HepG2 (cell line): ENCODE data around the gene KRTAP10-5. TPM values are rescaled to one million over a fixed set of nuclear protein-coding genes. Genes with fewer than 3 reads are reported as not detected.

Source experiments
- ATAC-seq: fragments of 200-7000 bp; cut with Tn5 transposase; 3 replicates; pipeline ENCODE4 v1.9.1; 2020; ENCODE audit warnings: mild to moderate bottlenecking, moderate library complexity
- BruUV-seq: library from RNA; stranded (reverse); fragments of 400-500 nt; replicated peaks from 2 replicates; lab custom pipeline; 2021; lab: Mats Ljungman, UMichigan
- CTCF ChIA-PET: fragments of 300-600 bp; formaldehyde crosslinking; extraction: SDS; loops from one replicate; lab custom pipeline; 2021; ENCODE audit warnings: low total read pairs, inconsistent platforms, low intra/inter-chr PET ratio; lab: Yijun Ruan, JAX
- POLR2A ChIA-PET: fragments of 350-600 bp; sonication (Branson Sonifier 250); formaldehyde crosslinking; loops from one replicate; lab custom pipeline; 2020; ENCODE audit warnings: antibody characterized with exemption, inconsistent platforms; lab: Yijun Ruan, JAX
- DNase-seq: peaks from one replicate; pipeline ENCODE4 v3.0.0-alpha.2; 2015; ENCODE audit warnings: low spot score
- FAIRE-seq: peaks from 3 replicates; lab custom pipeline; 2011; peaks lifted over from hg19 to GRCh38; lab: Jason Lieb, UNC
- H2AFZ ChIP-seq: one replicate; pipeline ENCODE4 v1.6.1; 2011; ENCODE audit warnings: low read length, inconsistent platforms
- H3K27ac ChIP-seq: fragments of 300-600 bp; 3 replicates; pipeline ENCODE4 v1.8.0; 2011; ENCODE audit warnings: mixed run types, mild to moderate bottlenecking, mixed read lengths, low read length, inconsistent platforms; ENCODE audit not compliant: insufficient read depth; ENCODE audit errors: extremely low read length
- H3K27me3 ChIP-seq, 2 experiments: fragments of 200-600 bp in 1 of 2; 2 replicates in 1 of 2; 3 replicates in 1 of 2; pipeline versions ENCODE4 v1.6.0 to v1.8.0; 2011; ENCODE audit warnings: low read length in 2 of 2, mild to moderate bottlenecking in 2 of 2, moderate library complexity in 2 of 2, inconsistent platforms in 1 of 2; ENCODE audit not compliant: insufficient read depth in 2 of 2, control insufficient read depth in 1 of 2
- H3K36me3 ChIP-seq, 2 experiments: fragments of 200-600 bp in 1 of 2; replicated peaks in 1 of 2; 2 replicates in 1 of 2; 3 replicates in 1 of 2; pipeline versions ENCODE4 v1.5.1 to v1.8.0; 2011; ENCODE audit warnings: low read length in 2 of 2, inconsistent platforms in 1 of 2; ENCODE audit not compliant: insufficient read depth in 2 of 2, control insufficient read depth in 1 of 2
- H3K4me1 ChIP-seq: 2 replicates; pipeline ENCODE4 v1.5.1; 2012; ENCODE audit warnings: low read length, inconsistent platforms; ENCODE audit not compliant: insufficient read depth
- H3K4me2 ChIP-seq: 2 replicates; pipeline ENCODE4 v1.6.0; 2011; ENCODE audit warnings: low read depth, low read length, inconsistent platforms
- H3K4me3 ChIP-seq, 3 experiments: fragments of 200-600 bp in 1 of 3; sonication (generic), shearing (Covaris generic) in 1 of 3; replicated peaks in 1 of 3; 2 replicates each; pipeline ENCODE4 v1.5.1; 2011 to 2016; ENCODE audit warnings: low read length in 3 of 3, inconsistent platforms in 2 of 3, low read depth in 2 of 3, mild to moderate bottlenecking in 2 of 3, control low read depth in 1 of 3, mixed read lengths in 1 of 3; ENCODE audit not compliant: insufficient read depth in 1 of 3
- H3K79me2 ChIP-seq: one replicate; pipeline ENCODE4 v1.6.1; 2011; ENCODE audit warnings: low read length, inconsistent platforms; ENCODE audit not compliant: insufficient read depth
- H3K9ac ChIP-seq: 2 replicates; pipeline ENCODE4 v1.6.0; 2011; ENCODE audit warnings: mild to moderate bottlenecking, low read depth, low read length, inconsistent platforms; ENCODE audit not compliant: insufficient read depth
- H3K9me3 ChIP-seq: 2 replicates; pipeline ENCODE4 v1.5.1; 2012; ENCODE audit warnings: mild to moderate bottlenecking, low read length
- H4K20me1 ChIP-seq: 2 replicates; pipeline ENCODE4 v1.6.0; 2011; ENCODE audit warnings: inconsistent platforms, mild to moderate bottlenecking, low read length, moderate library complexity; ENCODE audit not compliant: insufficient read depth
- HMGA1 ChIP-seq: sonication (generic); formaldehyde crosslinking; conservative IDR thresholded peaks from 2 replicates; pipeline ENCODE4 v1.4.0; 2020; ENCODE audit warnings: missing genetic modification reagents
- HOXA3 ChIP-seq: sonication (generic); formaldehyde crosslinking; IDR thresholded peaks from 2 replicates; pipeline ENCODE4 v1.5.0; 2020; ENCODE audit warnings: missing genetic modification reagents
- HOXA5 ChIP-seq: sonication (generic); formaldehyde crosslinking; IDR thresholded peaks from 2 replicates; pipeline ENCODE4 v1.4.0; 2020; ENCODE audit warnings: missing genetic modification reagents
- NKX3-1 ChIP-seq: sonication (generic); formaldehyde crosslinking; IDR thresholded peaks from 2 replicates; pipeline ENCODE4 v1.5.0; 2020; ENCODE audit warnings: missing genetic modification reagents
- NR2F1 ChIP-seq, 2 experiments: fragments of 450-650 bp in 1 of 2; formaldehyde crosslinking in 1 of 2; IDR thresholded peaks; 2 replicates each; pipeline versions ENCODE4 v1.5.0 to v1.6.1; 2016 to 2020; ENCODE audit warnings: mild to moderate bottlenecking in 1 of 2, missing compliant biosample characterization in 1 of 2, missing genetic modification reagents in 1 of 2, moderate library complexity in 1 of 2
- POLR2G ChIP-seq: fragments of 200-400 bp; formaldehyde crosslinking; IDR thresholded peaks from 2 replicates; pipeline ENCODE4 v1.6.1; 2018; ENCODE audit warnings: mild to moderate bottlenecking, low read depth, low read length, moderate library complexity
- RBM39 ChIP-seq: fragments of 200-400 bp; formaldehyde crosslinking; IDR thresholded peaks from one replicate; pipeline ENCODE4 v1.6.1; 2018; ENCODE audit warnings: antibody characterized with exemption, mild to moderate bottlenecking, low read depth, low read length; ENCODE audit not compliant: poor library complexity, severe bottlenecking
- SP140L ChIP-seq: sonication (generic); formaldehyde crosslinking; IDR thresholded peaks from 2 replicates; pipeline ENCODE4 v1.4.0; 2020; ENCODE audit warnings: missing genetic modification reagents, borderline replicate concordance
- ZNF326 ChIP-seq: sonication (generic); formaldehyde crosslinking; IDR thresholded peaks from 2 replicates; pipeline ENCODE4 v1.4.0; 2020; ENCODE audit warnings: missing genetic modification reagents, borderline replicate concordance
- ZNF335 ChIP-seq: sonication (generic); formaldehyde crosslinking; IDR thresholded peaks from 2 replicates; pipeline ENCODE4 v1.4.0; 2020; ENCODE audit warnings: missing genetic modification reagents
- ZNF337 ChIP-seq: sonication (generic); formaldehyde crosslinking; IDR thresholded peaks from 2 replicates; pipeline ENCODE4 v1.5.1; 2020; ENCODE audit warnings: missing genetic modification reagents, low read depth, mild to moderate bottlenecking, borderline replicate concordance
- ZNF431 ChIP-seq: sonication (generic); formaldehyde crosslinking; IDR thresholded peaks from 2 replicates; pipeline ENCODE4 v1.9.0; 2022; ENCODE audit warnings: missing genetic modification reagents, low read depth, mild to moderate bottlenecking, borderline replicate concordance
- ZNF550 ChIP-seq: sonication (generic); formaldehyde crosslinking; IDR thresholded peaks from 2 replicates; pipeline ENCODE4 v1.4.0; 2020; ENCODE audit warnings: mild to moderate bottlenecking, missing genetic modification reagents, borderline replicate concordance
- WGBS: methylation state at CpG from one replicate; pipeline ENCODE4 v1.1.6; 2017; ENCODE audit warnings: low lambda C conversion rate; 5-methylcytosine and 5-hydroxymethylcytosine counted together
- in situ Hi-C: cut with HindIII; loops from 2 replicates; pipeline ENCODE4 v1.10.0; 2017; ENCODE audit warnings: low pct_unique_long_range_greater_than_20kb; ENCODE audit not compliant: extremely low pct_ligation_motif_present
- intact Hi-C: fragments of 100-400 bp; cut with micrococcal nuclease; formaldehyde crosslinking; loops from one replicate; pipeline ENCODE4 v1.10.0; 2022; ENCODE audit not compliant: unreplicated experiment
- polyA plus RNA-seq, 8 experiments: library from polyadenylated mRNA; depleted of rRNA in 3 of 8; stranded (reverse) in 7 of 8; unstranded in 1 of 8; fragments of >200 nt; fragmentation: Illumina TruSeq in 4 of 8; extraction: Trizol in 4 of 8; gene quantifications; 2 replicates each; pipeline versions ENCODE4 v1.2.1 to v1.2.3, GENCODE V29; 2011 to 2016; ENCODE audit warnings: low read depth in 4 of 8, missing spikeins in 1 of 8, mixed read lengths in 1 of 8; ENCODE audit not compliant: insufficient read depth in 1 of 8
- total RNA-seq, 5 experiments: library from RNA; depleted of rRNA; stranded (reverse); fragments of >200 nt; fragmentation: Illumina TruSeq; extraction: Trizol; gene quantifications; 2 replicates each; pipeline ENCODE4 v1.2.3, GENCODE V29; 2016; ENCODE audit warnings: low read depth in 1 of 5
- TF ChIP-seq, protein P1 (sequence below): sonication (generic); formaldehyde crosslinking; IDR thresholded peaks from 2 replicates; pipeline ENCODE4 v1.8.0; 2022; ENCODE audit warnings: mild to moderate bottlenecking, missing genetic modification reagents, moderate library complexity
- TF ChIP-seq, protein P2 (sequence below): sonication (generic); formaldehyde crosslinking; IDR thresholded peaks from 2 replicates; pipeline ENCODE4 v1.8.1; 2023; ENCODE audit warnings: missing genetic modification reagents, mild to moderate bottlenecking, borderline replicate concordance
- TF ChIP-seq, protein P3 (sequence below): sonication (generic); formaldehyde crosslinking; IDR thresholded peaks from 2 replicates; pipeline ENCODE4 v1.4.0; 2020; ENCODE audit warnings: missing genetic modification reagents; ENCODE audit errors: not compliant biosample characterization
- TF ChIP-seq, protein P4 (sequence below): sonication (generic); formaldehyde crosslinking; IDR thresholded peaks from 2 replicates; pipeline ENCODE4 v1.4.0; 2020; ENCODE audit warnings: missing genetic modification reagents

The KRTAP10-5 gene
- total and polyA plus RNA-seq, 2 of the 13 experiments (the other 11 are each of a cell fraction or from before 2014, with no cell fraction given) = not detected

DNA sequence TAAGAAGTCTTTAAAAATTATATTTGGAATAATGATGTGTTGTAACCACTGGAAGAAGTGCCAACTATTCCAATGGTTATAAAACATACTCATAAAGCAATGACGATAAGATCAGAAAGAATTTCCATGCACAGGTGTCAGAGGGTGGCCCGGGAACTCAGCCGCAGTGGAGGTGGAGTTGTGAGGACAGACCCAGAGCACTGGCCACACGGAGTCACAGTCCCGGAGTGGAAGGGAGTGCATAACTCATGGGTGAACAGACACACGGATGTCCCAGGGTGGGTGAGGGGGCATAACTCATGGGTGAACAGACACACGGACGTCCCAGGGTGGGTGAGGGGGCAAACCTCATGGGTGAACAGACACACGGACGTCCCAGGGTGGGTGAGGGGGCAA, 4.4 kb downstream of the KRTAP10-5 start:
- BruUV-seq = no TSS peak
- no peak overlapping the region for H3K9ac ChIP-seq
- H3K36me3 ChIP-seq = no peaks in the 10 kb centered on the region
- peaks cover 32% of the 10 kb centered on the region for H3K4me1 ChIP-seq
- in situ Hi-C loops = no loop called here
- POLR2A ChIA-PET = no interaction called here
- H3K4me2 ChIP-seq = no peak overlapping the region
- H3K9me3 ChIP-seq = peaks cover 12% of the 10 kb centered on the region
- no peak for DNase-seq
- no peak overlapping the region for H3K27ac ChIP-seq
- intact Hi-C loops = no loop called here
- no peaks in the 10 kb centered on the region for H4K20me1 ChIP-seq
- TF ChIP-seq SP140L = no peak
- no peak for TF ChIP-seq HMGA1 (CRISPR knock-in tag)
- TF ChIP-seq ZNF337 (CRISPR knock-in tag) = no peak
- no peak for TF ChIP-seq ZNF431 (CRISPR knock-in tag)
- TF ChIP-seq ZNF326 = no peak
- no peak for TF ChIP-seq NR2F1 (CRISPR knock-in tag; IDR thresholded peaks at IDR 0.05)
- TF ChIP-seq, protein P1, sequence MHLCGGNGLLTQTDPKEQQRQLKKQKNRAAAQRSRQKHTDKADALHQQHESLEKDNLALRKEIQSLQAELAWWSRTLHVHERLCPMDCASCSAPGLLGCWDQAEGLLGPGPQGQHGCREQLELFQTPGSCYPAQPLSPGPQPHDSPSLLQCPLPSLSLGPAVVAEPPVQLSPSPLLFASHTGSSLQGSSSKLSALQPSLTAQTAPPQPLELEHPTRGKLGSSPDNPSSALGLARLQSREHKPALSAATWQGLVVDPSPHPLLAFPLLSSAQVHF (CRISPR knock-in tag) = no peak
- no peak for TF ChIP-seq ZNF550 (CRISPR knock-in tag)
- TF ChIP-seq, protein P2, sequence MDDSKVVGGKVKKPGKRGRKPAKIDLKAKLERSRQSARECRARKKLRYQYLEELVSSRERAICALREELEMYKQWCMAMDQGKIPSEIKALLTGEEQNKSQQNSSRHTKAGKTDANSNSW (CRISPR knock-in tag) = no peak
- TF ChIP-seq POLR2G = no peak
- TF ChIP-seq HOXA5 (CRISPR knock-in tag) = no peak
- TF ChIP-seq RBM39 = no peak
- TF ChIP-seq NKX3-1 (CRISPR knock-in tag) = no peak
- TF ChIP-seq HOXA3 (CRISPR knock-in tag) = no peak
- TF ChIP-seq, protein P3, sequence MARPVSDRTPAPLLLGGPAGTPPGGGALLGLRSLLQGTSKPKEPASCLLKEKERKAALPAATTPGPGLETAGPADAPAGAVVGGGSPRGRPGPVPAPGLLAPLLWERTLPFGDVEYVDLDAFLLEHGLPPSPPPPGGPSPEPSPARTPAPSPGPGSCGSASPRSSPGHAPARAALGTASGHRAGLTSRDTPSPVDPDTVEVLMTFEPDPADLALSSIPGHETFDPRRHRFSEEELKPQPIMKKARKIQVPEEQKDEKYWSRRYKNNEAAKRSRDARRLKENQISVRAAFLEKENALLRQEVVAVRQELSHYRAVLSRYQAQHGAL = no peak
- TF ChIP-seq ZNF335 (CRISPR knock-in tag) = no peak
- TF ChIP-seq, protein P4, sequence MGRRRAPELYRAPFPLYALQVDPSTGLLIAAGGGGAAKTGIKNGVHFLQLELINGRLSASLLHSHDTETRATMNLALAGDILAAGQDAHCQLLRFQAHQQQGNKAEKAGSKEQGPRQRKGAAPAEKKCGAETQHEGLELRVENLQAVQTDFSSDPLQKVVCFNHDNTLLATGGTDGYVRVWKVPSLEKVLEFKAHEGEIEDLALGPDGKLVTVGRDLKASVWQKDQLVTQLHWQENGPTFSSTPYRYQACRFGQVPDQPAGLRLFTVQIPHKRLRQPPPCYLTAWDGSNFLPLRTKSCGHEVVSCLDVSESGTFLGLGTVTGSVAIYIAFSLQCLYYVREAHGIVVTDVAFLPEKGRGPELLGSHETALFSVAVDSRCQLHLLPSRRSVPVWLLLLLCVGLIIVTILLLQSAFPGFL = no peak
- TF ChIP-seq, all 625 proteins: peak for 0
- CTCF ChIA-PET = no interaction called here
- Histone ChIP-seq H3K79me2 (no peaks in the 10 kb centered on the region), H3K4me3 (no peak overlapping the region), H2AFZ (no peak overlapping the region), H3K27me3 (no peaks in the 10 kb centered on the region)
- WGBS = 83% methylated on average over 8 of the region's 10 CpGs
- no peak for FAIRE-seq
- no peak for ATAC-seq
